HL-60 (cell line): Measurements from ENCODE around the gene DUS1L.

ENCODE experiments used
- POLR2AphosphoS5 ChIP-seq: IDR thresholded peaks from 2 replicates; pipeline ENCODE4 v1.6.1; 2012; ENCODE audit warnings: low read depth
- TF ChIP-seq, protein P1 (sequence below): IDR thresholded peaks from one replicate; pipeline ENCODE4 v1.5.1; 2011; ENCODE audit warnings: low read length, control low read depth, inconsistent platforms; ENCODE audit not compliant: insufficient read depth
- TF ChIP-seq, protein P2 (sequence below): IDR thresholded peaks from 2 replicates; pipeline ENCODE4 v1.6.1; 2012; ENCODE audit warnings: low read depth; ENCODE audit not compliant: insufficient replicate concordance

DNA sequence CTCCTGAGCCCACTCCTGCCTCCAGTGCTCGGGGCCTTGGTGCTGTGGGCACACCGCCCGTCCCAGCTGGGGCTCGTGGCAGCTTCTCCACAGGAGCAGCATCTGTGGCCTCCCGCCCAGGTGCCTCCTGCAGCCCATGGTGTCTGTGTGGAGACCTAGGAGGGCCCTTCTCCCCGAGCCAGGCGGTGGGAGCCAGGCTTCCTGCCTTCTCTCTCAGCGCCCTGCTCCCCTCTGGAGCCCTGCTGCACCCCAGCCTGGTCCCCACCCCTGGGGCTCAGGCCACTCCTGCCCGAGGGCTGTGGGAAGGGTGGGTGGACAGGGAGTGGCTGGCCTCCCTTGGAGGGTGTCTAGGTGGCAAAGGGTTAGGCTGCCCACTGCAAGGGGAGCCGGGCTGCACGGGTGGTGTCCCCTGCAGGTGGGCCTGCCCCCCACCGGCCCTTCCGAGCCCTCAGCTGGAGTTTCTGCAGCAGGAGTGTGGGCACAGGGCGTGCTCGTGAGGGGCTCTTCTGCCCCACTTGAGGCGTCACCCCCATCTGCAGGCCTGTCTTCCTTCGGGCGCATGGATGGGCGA lies 53.9 kb downstream of the DUS1L start:
- TF ChIP-seq, protein P1, sequence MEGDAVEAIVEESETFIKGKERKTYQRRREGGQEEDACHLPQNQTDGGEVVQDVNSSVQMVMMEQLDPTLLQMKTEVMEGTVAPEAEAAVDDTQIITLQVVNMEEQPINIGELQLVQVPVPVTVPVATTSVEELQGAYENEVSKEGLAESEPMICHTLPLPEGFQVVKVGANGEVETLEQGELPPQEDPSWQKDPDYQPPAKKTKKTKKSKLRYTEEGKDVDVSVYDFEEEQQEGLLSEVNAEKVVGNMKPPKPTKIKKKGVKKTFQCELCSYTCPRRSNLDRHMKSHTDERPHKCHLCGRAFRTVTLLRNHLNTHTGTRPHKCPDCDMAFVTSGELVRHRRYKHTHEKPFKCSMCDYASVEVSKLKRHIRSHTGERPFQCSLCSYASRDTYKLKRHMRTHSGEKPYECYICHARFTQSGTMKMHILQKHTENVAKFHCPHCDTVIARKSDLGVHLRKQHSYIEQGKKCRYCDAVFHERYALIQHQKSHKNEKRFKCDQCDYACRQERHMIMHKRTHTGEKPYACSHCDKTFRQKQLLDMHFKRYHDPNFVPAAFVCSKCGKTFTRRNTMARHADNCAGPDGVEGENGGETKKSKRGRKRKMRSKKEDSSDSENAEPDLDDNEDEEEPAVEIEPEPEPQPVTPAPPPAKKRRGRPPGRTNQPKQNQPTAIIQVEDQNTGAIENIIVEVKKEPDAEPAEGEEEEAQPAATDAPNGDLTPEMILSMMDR: no peak
- no peak for TF ChIP-seq POLR2AphosphoS5
- TF ChIP-seq, protein P2, sequence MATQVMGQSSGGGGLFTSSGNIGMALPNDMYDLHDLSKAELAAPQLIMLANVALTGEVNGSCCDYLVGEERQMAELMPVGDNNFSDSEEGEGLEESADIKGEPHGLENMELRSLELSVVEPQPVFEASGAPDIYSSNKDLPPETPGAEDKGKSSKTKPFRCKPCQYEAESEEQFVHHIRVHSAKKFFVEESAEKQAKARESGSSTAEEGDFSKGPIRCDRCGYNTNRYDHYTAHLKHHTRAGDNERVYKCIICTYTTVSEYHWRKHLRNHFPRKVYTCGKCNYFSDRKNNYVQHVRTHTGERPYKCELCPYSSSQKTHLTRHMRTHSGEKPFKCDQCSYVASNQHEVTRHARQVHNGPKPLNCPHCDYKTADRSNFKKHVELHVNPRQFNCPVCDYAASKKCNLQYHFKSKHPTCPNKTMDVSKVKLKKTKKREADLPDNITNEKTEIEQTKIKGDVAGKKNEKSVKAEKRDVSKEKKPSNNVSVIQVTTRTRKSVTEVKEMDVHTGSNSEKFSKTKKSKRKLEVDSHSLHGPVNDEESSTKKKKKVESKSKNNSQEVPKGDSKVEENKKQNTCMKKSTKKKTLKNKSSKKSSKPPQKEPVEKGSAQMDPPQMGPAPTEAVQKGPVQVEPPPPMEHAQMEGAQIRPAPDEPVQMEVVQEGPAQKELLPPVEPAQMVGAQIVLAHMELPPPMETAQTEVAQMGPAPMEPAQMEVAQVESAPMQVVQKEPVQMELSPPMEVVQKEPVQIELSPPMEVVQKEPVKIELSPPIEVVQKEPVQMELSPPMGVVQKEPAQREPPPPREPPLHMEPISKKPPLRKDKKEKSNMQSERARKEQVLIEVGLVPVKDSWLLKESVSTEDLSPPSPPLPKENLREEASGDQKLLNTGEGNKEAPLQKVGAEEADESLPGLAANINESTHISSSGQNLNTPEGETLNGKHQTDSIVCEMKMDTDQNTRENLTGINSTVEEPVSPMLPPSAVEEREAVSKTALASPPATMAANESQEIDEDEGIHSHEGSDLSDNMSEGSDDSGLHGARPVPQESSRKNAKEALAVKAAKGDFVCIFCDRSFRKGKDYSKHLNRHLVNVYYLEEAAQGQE: no peak
